NCI-H69 (cell line): Measurements from ENCODE around the gene DENND1A.

Experiments
- DNase-seq: peaks from one replicate; lab custom pipeline; 2025; lab: John Stamatoyannopoulos, UW

The DENND1A gene

GRCh38 chr9:123470121-123470782 lies 459.7 kb downstream of the DENND1A start:
- DNase-seq, result no peak

DNA sequence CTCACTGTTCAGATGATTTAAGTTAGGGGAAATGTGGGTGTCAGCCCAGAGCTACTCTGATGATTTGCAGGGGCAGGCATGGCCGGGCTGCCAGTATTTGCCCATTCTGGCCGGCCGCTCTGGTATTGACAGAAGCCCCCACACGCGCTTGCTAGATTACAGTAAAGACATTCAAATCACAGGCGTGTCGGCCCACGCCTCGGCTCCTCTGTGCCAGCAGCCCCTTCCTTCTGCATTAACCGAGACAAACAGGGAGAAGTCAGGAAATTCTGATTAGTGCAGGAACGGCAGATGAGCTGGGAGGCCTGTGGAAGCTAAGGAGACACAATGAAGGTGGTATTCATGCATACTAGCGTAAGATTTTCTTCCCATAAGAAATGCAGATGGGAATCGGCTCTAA lies 460.6 kb downstream of the DENND1A start:
- no peak for DNase-seq

DNA sequence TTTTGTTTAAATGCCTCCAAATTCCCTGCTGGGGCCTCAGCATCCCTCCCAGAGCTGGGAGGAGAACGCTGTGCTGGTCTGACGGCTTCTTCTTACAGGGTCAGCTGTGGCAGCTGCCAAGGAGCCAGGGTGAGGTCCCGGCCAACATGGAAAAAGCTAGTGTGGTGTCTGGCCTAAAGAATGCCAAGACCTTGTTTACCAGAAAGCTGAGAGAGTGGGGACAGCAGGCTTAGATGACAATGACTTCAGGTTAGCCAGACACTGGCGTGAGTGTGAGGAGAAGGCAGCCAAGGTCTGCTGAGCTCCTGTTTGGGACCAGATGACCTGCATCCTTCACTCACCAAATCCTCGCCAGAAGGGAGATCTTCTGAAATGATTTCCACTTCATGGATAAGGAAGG lies 461.4 kb downstream of the DENND1A start:
- no peak for DNase-seq

- DNase-seq, result peak; percentile 18
Observed at GRCh38 chr9:123465304-123465703, 464.6 kb downstream of the DENND1A start.

GRCh38 chr9:123460091-123460490 lies 469.8 kb downstream of the DENND1A start:
- DNase-seq, result no peak

GRCh38 chr9:123457583-123457982 lies 472.3 kb downstream of the DENND1A start:
- DNase-seq, result no peak

GRCh38 chr9:123456011-123456410 lies 473.9 kb downstream of the DENND1A start:
- no peak for DNase-seq

DNA sequence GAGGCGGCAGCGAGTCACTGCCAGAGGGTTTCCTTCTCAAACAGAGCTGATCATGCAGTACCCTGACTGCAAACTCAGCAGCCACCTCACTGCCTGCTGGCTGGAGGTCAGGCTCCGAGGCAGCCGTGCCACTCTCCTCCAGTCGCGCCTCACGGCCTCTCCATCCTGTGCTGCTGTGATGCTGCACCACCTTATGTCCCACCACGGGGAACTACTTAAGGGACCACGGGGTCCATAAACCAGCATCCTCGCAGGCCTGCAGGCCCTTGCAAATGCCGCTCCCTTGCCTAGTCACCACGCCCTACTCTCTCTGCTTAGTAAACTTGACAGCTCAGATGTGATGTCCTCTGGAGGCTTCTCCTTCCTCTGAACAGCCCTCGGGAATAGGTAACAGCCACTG lies 474.7 kb downstream of the DENND1A start:
- no peak for DNase-seq

- no peak for DNase-seq
Observed at GRCh38 chr9:123454361-123454760, 475.6 kb downstream of the DENND1A start.

DNA sequence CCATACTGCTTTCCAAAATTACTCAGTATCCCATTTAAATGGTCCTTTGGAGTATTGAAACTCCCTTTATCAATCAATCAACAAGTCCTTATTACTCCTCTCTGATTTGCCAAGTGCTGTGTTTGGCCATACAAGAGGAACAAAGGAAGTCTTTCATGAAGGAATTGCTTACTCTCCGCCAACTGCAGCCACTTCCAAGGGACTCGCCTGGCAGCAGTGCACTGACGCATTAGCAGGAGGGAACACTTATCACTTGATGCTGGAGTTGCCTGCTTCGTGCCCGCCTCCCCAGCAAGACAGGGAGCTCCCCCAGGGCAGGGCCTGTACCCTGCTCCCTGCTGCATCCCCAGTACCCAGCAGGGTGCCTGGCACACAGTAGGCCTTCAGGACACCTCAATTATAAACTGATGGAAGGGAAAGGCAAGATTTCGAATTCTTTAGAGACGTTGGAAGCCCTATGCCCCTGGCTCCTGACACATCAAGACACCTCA lies 476.1 kb downstream of the DENND1A start:
- peak; percentile 28 for DNase-seq

- DNase-seq, result no peak
Observed at GRCh38 chr9:123453076-123453667, 476.8 kb downstream of the DENND1A start.

- no peak for DNase-seq
Observed at GRCh38 chr9:123450996-123451395, 478.9 kb downstream of the DENND1A start.

DNA sequence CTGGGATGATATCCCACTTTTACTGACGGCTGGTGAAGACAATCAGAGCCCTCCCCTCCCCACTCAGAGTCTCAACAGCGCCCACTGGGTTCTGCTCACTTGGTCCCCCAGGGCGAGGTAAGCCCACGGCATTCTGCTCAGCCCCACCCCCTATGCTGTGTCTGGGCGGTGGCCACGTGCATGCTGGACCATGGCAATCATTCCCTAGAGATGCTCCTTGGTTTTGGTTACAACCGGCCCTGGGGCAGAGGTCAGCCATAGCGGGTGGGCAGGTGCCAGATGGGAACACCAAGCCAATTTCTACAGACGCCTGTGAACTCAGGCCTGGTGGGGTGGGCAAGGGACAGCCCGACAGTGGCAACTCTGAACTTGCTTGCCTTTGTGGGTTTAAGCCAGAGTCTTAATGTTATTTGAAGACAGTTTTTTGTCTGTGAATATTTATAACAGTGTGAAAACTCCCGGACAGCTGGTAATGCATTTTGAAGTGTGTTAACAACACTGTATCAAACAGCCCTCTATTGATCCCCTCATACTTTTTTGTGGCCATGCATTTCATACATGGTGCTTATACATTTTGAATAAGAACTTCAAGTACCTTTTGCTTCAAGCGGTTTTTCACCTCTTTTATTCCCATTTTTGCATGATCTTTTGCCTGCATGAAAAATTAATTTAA lies 479.7 kb downstream of the DENND1A start:
- DNase-seq, result peak; percentile 75

DNA sequence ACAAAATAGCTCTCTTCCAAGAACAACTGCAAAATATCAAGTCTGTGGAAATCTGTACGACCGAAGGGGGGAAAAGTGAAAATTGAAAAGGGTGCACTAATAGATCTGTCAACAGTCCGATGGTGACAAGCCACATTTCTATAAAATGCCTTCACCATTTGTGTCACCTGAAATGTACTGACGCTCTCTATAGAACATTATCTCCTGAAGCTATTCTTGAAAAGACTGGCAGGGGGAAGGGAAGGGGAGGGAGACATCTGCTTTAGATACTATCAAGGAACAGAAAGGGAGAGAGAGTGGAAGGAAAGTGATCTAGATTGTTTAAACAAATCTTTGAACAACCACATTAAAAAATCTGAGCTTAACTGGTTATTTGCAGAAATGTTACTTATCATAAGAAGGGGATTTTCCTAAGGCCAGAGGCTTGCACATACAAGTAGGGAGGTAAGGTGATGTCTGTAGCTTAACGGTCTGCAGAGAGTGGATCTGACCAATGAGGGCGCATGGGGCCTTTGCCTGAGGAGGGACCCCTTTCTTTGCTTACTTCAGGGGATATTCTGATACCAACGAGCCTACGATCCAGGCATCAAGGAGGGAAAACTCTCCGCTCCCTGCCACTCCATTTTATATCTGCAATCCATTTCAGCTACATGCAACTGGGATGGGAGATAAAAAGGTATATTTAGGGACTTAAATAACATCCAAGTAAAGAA lies 481.8 kb downstream of the DENND1A start:
- DNase-seq, result no peak

- no peak for DNase-seq
Observed at GRCh38 chr9:123445981-123446610, 483.8 kb downstream of the DENND1A start.

DNA sequence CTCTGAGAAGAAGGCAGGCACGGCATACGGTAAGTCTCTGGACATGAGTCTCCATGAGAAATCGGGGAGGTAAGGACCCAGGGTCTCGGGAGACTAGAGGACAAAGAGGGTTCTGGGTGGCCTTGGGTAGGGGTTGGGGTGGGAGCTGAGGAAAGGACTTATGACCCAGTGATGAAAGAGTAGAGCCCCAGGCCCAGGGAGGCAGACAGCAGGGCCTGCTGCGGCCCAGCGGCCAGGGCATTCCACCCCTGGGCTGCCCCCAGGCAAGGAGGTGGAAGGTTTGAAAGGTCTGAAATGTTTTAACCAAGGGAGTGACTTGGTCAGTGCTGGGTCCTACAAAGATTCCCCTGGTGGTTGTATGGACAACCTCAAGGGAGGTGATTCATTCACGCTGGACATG lies 484.8 kb downstream of the DENND1A start:
- no peak for DNase-seq

DNA sequence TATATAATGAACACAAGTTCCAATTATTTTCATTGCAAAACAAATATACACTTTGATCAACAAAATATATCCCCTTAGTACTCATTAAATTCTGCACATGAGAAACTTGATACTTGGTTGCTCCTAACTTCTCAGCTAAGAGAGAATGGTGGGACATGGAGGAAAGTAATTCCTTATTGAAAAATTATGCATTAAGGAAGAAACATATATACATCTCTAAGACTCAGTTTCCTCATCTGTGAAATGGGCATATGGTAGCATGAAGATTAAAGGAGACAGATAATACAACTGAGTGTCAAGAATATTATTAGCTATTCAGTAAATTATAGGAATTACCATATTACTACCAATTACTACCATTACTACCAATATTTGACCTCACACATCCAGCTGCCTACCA lies 488.2 kb downstream of the DENND1A start:
- DNase-seq, result no peak

DNA sequence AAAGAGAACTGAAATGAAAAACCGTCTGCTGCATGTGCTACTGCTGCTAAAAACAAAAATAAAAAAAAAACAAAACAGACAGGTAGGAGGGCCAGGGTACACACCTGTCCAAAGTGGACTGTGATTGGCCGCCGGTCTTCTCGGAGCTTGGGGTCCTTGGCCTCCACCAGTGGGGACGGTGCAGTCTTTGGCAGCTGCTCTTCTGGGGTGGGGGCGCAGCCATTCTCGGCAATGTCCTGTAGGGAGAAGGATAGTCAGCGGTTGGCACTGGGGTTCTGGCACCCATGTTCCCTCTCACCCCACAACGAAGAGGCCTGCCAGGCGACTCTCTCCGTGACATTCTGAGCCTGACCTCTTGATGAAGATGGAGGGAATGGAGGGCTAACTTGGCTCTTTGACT lies 489.7 kb downstream of the DENND1A start:
- no peak for DNase-seq

GRCh38 chr9:123438821-123439220 lies 491.1 kb downstream of the DENND1A start:
- DNase-seq, result no peak

DNA sequence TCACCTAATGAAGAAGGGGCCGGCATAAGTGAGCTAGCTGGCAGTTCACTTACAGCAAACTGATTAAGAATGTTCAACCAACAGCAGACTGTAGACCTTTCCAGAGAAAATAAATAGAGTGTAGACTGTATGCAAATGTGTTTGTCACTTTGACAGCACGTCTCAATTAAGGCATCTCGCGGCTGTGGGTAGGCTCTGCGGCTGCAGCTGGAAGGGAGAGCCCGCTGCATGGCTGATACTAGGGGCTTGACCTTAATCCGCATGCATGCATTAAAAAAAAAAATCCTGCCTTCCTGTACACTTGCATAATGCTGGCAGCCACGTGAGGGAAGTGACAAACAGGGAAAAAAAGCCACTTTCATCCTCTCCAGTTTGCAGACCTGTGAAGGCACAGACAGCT lies 491.6 kb downstream of the DENND1A start:
- no peak for DNase-seq

- no peak for DNase-seq
Observed at GRCh38 chr9:123437201-123437600, 492.7 kb downstream of the DENND1A start.

GRCh38 chr9:123435471-123435870 lies 494.5 kb downstream of the DENND1A start:
- no peak for DNase-seq
